Stimulated activated CD8-positive, alpha-beta memory T cell treated with anti-CD3 and anti-CD28 coated beads, Interleukin-7, amount 100 ng/mL, for 48 hours (primary cell): ENCODE measurements around the gene B3GNT7.
A peak's percentile ranks its signal among the peaks of the same experiment; 100 is the strongest.
"Not testable (repeated sequence)": the region's sequence is repeated elsewhere in the genome, so short reads cannot be mapped to it uniquely, and the experiment has no call there.

Experiments used
- DNase-seq, 2 donors: peaks; one replicate each; pipeline ENCODE4 v3.0.0-alpha.2; 2020; ENCODE audit warnings: low read depth in 1 of 2; ENCODE audit errors: extremely low read depth in 1 of 2

B3GNT7 gene

GRCh38 chr2:231423176-231423575 lies 27.7 kb downstream of the B3GNT7 start:
- no peak for DNase-seq

- DNase-seq, result no peak
Measured at GRCh38 chr2:231425291-231425810, 29.8 kb downstream of the B3GNT7 start.

GRCh38 chr2:231425811-231426703 lies 30.5 kb downstream of the B3GNT7 start:
- DNase-seq, result peak; percentile 21 to 52

GRCh38 chr2:231427116-231427515 lies 31.6 kb downstream of the B3GNT7 start:
- no peak for DNase-seq

- DNase-seq, result no peak
Measured at GRCh38 chr2:231429152-231429551, 33.6 kb downstream of the B3GNT7 start.

- no peak for DNase-seq
Measured at GRCh38 chr2:231429901-231430300, 34.4 kb downstream of the B3GNT7 start.

- not testable (repeated sequence) for DNase-seq
Measured at GRCh38 chr2:231430437-231430836, 34.9 kb downstream of the B3GNT7 start.

GRCh38 chr2:231431606-231432005 lies 36.1 kb downstream of the B3GNT7 start:
- no peak for DNase-seq

GRCh38 chr2:231433990-231434389 lies 38.5 kb downstream of the B3GNT7 start:
- no peak for DNase-seq

GRCh38 chr2:231436957-231437356 lies 41.4 kb downstream of the B3GNT7 start:
- no peak for DNase-seq

GRCh38 chr2:231449503-231450054 lies 54.1 kb downstream of the B3GNT7 start:
- DNase-seq, result no peak

- DNase-seq, result no peak
Measured at GRCh38 chr2:231450548-231450989, 55.1 kb downstream of the B3GNT7 start.
